SK-N-MC (cell line): ENCODE measurements around the gene NYAP2.

Experiments used
- EZH2 ChIP-seq: fragments of 200-600 bp; sonication (generic); IDR thresholded peaks from one replicate; pipeline ENCODE4 v1.6.1; 2017; ENCODE audit warnings: antibody characterized with exemption
- FOXP2 ChIP-seq: optimal IDR thresholded peaks from 2 replicates; pipeline ENCODE3; 2011; ENCODE audit warnings: mild to moderate bottlenecking, moderate library complexity; ENCODE audit not compliant: insufficient read depth; ENCODE audit errors: extremely low read length, control extremely low read depth
- POLR2AphosphoS5 ChIP-seq: IDR thresholded peaks from 2 replicates; pipeline ENCODE4 v1.6.1; 2012; ENCODE audit warnings: mild to moderate bottlenecking, low read depth, low read length, borderline replicate concordance

GRCh38 chr2:225438248-225438647, 38.7 kb downstream of the NYAP2 start:
- TF ChIP-seq EZH2 = no peak
- no peak for TF ChIP-seq POLR2AphosphoS5
- TF ChIP-seq FOXP2 = no peak
